DOHH2 (cell line): Measurements from ENCODE around the gene GABRB1.

Source experiments
- EZH2phosphoT487 ChIP-seq: fragments of 200-600 bp; sonication (generic); IDR thresholded peaks from 2 replicates; pipeline ENCODE4 v1.6.1; 2017; ENCODE audit warnings: borderline replicate concordance, mild to moderate bottlenecking, antibody characterized with exemption, low read length, moderate library complexity, mixed read lengths
- TF ChIP-seq, protein P1 (sequence below): fragments of 200-600 bp; sonication (generic); IDR thresholded peaks from one replicate; pipeline ENCODE4 v1.5.1; 2014; ENCODE audit warnings: antibody characterized with exemption, mild to moderate bottlenecking, low read depth, low read length; ENCODE audit not compliant: poor library complexity, severe bottlenecking

- TF ChIP-seq, protein P1, sequence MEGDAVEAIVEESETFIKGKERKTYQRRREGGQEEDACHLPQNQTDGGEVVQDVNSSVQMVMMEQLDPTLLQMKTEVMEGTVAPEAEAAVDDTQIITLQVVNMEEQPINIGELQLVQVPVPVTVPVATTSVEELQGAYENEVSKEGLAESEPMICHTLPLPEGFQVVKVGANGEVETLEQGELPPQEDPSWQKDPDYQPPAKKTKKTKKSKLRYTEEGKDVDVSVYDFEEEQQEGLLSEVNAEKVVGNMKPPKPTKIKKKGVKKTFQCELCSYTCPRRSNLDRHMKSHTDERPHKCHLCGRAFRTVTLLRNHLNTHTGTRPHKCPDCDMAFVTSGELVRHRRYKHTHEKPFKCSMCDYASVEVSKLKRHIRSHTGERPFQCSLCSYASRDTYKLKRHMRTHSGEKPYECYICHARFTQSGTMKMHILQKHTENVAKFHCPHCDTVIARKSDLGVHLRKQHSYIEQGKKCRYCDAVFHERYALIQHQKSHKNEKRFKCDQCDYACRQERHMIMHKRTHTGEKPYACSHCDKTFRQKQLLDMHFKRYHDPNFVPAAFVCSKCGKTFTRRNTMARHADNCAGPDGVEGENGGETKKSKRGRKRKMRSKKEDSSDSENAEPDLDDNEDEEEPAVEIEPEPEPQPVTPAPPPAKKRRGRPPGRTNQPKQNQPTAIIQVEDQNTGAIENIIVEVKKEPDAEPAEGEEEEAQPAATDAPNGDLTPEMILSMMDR, result no peak
- TF ChIP-seq EZH2phosphoT487, result no peak
These were observed 39.0 kb upstream of the GABRB1 start for GRCh38 chr4:46992338-46992737.
